ENCODE results near the gene CCDC177. TPM values are rescaled to one million over a fixed set of nuclear protein-coding genes. Genes with fewer than 3 reads are reported as not detected.

Gene CCDC177
- total RNA-seq, 1 experiment from 2014 or later = not detected

DNA sequence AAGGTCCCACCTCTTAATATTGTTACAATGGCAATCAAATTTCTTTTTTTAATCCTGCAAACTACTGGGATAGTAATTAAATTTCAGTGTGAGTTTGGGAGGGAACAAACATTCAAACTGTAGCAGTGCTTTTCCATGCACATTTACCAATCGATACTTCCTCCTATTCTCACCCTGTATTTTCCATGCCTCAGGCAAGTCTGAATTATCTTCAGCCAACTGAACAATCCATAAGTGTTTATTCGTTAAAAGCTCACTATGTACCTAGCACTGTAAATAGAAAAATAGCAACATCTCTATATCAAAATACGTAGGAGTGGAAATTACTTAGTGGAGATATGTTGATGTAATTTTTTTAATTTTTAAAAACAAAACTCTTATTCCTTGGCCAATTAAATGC lies 43.5 kb downstream of the CCDC177 start:
- no peak for DNase-seq (ENCODE audit: low read depth)

DNA sequence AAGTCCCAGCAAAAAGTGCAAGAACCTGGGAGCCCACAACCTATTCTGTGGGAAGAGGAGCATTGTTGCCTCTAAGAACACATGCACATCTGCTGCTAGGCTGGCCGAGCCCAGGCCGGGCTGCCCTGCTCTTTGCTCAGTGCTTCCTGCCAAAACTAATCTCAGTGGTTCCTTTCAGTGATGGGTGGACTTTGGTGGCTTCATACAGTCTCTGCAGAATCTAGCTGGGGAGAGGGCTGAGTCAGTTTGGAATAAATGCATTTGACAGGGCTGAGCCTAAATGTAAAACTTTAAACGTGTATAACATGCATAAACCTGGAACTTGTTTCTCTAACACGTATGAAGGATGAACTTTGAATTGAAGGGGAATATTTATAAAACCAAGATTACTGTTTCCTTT lies 44.6 kb downstream of the CCDC177 start:
- no peak for DNase-seq (ENCODE audit: low read depth)

DNA sequence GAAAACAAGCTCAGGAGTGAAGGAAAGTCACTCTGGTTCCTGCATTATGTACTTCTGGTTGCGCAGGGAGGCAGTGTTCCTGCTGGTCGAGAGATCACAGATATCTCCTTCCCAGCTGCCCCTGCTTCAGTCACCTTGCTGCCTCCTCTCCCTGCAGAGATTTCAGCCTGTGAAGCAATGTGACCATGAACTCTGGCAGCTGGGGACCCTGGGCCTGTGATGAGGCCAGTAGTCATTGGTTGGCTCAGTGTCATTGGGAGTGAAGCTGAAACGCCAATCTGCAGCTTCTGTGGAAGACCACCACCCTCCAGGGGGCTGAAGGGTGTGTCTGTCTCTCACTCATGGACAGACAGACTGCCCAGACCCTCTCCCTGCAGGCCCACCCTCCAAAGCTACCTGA lies 45.1 kb downstream of the CCDC177 start:
- no peak for DNase-seq (ENCODE audit: low read depth)

DNA sequence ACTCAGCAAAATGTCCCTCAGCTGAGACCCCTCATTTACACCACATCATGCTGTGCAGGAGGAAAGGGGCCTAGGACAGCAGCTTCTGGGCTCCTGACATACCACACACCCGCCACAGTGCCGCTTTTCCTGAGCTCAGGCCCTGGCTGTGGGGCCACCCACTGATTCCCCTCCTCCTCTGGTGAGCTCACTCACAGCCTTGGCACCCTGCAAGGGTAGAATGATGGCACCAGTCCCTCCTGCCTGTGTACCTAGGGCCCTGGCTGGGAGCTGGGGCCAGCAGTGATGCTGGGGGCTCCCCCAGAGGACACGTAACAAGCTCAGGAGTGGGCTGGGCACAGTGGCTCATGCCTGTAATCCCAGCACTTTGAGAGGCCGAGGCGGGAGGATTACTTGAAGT lies 45.7 kb downstream of the CCDC177 start:
- no peak for DNase-seq (ENCODE audit: low read depth)

DNA sequence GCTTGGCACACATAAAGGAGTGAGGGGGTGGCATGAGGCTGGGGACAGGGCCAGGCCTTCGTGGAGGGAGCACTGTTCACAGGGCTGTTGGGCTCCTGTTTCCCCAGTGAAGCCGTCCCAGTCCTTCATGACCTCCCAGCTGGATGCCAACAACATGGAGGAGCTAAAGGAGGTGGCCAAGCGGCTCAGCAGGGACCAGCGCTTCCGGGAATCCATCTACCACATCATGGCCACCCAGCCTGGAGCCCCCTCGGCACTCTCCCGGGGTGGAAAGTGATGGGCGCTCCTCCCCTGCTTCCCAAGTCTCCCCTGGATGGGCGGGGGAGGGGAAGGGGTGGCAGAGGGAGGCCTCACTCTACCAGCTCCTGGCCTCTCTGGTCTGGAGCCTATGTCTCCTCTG lies 46.5 kb downstream of the CCDC177 start:
- no peak for DNase-seq (ENCODE audit: low read depth)

DNA sequence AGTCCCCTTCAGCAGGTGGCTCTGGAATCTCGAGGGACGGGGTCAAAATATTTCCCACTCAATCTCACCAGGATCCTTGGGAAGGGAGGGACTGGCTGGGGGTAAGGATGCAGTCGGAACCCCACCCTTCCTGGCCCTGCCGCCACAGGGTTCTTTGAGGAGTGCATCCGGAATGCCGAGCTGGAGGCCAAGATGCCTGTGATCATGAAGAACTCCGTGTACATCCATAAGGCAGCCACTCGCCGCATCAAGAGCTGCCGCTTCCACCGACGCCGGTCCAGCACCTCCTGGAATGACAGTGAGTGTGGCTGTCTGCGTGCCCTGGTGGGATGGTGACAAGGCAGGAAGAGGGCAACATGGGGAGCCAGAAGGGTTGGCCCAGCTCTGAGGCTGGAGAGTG lies 47.0 kb downstream of the CCDC177 start:
- DNase-seq (ENCODE audit: low read depth) = no peak

DNA sequence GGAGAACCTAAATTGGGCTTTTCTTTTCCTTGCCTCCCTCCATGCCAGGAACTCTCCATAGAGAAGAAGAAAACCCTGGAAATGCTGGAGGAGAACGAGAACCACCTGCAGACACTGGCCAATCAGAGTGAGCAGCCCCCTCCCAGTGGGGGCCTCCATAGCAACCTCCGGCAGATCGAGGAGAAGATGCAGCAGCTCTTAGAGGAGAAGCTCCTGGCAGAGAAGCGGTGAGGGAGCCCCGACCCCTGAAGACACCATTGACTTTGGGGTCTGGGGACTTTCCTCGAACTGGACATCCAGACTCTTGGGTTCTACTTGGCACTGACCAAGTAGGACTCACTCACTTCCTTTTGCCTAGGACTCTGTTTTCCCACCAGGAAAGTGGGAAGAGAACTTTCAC lies 48.8 kb downstream of the CCDC177 start:
- DNase-seq (ENCODE audit: low read depth) = no peak

DNA sequence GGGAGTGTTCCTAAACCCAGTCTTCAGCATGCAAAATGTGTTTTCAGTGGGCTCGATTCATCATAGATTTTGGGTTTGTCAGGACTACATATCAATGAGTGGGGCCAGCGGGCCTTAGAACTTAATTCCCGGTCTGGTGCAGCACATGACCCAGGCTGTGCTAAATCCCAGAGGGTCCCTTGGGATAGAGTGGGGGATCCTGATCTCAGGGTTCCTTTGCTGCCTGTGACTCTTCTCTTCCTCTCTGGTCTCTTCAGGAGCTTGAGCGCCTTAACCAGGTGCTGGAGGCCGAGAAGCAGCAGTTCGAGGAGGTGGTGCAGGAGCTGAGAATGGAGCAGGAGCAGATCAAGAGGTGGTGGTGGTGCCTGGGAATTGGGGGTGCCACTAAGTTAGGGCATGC lies 52.6 kb downstream of the CCDC177 start:
- no peak for DNase-seq (ENCODE audit: low read depth)

Other genes starting within 250 kb of the CCDC177 start
- 565 and 597 TPM in 2 replicates for gene ERH, start 176.6 kb downstream of the CCDC177 start, total RNA-seq (2014; rRNA removed; shearing (Covaris generic))
- gene SLC39A9, start 176.2 kb downstream of the CCDC177 start, total RNA-seq (2014; rRNA removed; shearing (Covaris generic)) = 74.7 and 85.0 TPM in 2 replicates
- not detected in 2 replicates for gene PLEKHD1, start 90.1 kb downstream of the CCDC177 start, total RNA-seq (2014; rRNA removed; shearing (Covaris generic))
- gene SUSD6, start 36.7 kb upstream of the CCDC177 start, total RNA-seq (2014; rRNA removed; shearing (Covaris generic)) = 2.7 and 4.3 TPM in 2 replicates
- 120 and 191 TPM in 2 replicates for gene SRSF5, start 192.3 kb upstream of the CCDC177 start, total RNA-seq (2014; rRNA removed; shearing (Covaris generic))
- gene SLC10A1, start 222.4 kb upstream of the CCDC177 start, total RNA-seq (2014; rRNA removed; shearing (Covaris generic)) = not detected in 2 replicates